CD4-positive, alpha-beta memory T cell (primary cell): ENCODE data around the gene CDKAL1. TPM values are rescaled to one million over a fixed set of nuclear protein-coding genes. Genes with fewer than 3 reads are reported as not detected.

Source experiments
- CTCF ChIA-PET: fragments of 350-600 bp; sonication (Branson Sonifier 250); formaldehyde crosslinking; loops from one replicate; lab custom pipeline; 2021; ENCODE audit warnings: inconsistent platforms; ENCODE audit not compliant: partially characterized antibody; lab: Charles Lee
- POLR2A ChIA-PET: fragments of 350-600 bp; sonication (Branson Sonifier 250); formaldehyde crosslinking; loops from one replicate; lab custom pipeline; 2021; ENCODE audit not compliant: partially characterized antibody; lab: Charles Lee
- DNase-seq, 5 donors: peaks; one replicate each; pipeline versions ENCODE4 v3.0.0 to v3.0.0-alpha.2; 2020 to 2022; ENCODE audit warnings: mixed read lengths in 1 of 5
- H3K27ac ChIP-seq: one replicate; pipeline ENCODE4 v1.7.0; 2013; ENCODE audit warnings: low read depth, low read length
- H3K27me3 ChIP-seq: 2 replicates; pipeline ENCODE4 v1.7.0; 2013; ENCODE audit warnings: mild to moderate bottlenecking, low read length, moderate library complexity; ENCODE audit not compliant: insufficient read depth
- H3K36me3 ChIP-seq: 2 replicates; pipeline ENCODE4 v1.7.0; 2013; ENCODE audit warnings: mild to moderate bottlenecking, low read length, moderate library complexity; ENCODE audit not compliant: insufficient read depth
- H3K4me1 ChIP-seq: 2 replicates; pipeline ENCODE4 v1.7.0; 2013; ENCODE audit warnings: mild to moderate bottlenecking, low read length, moderate library complexity; ENCODE audit not compliant: insufficient read depth
- H3K4me3 ChIP-seq, 2 donors: one replicate each; pipeline ENCODE4 v1.7.0; 2013; ENCODE audit warnings: low read length in 2 of 2, mild to moderate bottlenecking in 1 of 2
- H3K9me3 ChIP-seq, 2 donors: one replicate each; pipeline ENCODE4 v1.7.0; 2013; ENCODE audit warnings: low read length in 2 of 2, control low read depth in 1 of 2; ENCODE audit not compliant: control insufficient read depth in 1 of 2
- H3K27ac Mint-ChIP-seq, 7 donors: one replicate each; pipeline ENCODE4 v1.8.0; 2020 to 2021; ENCODE audit warnings: mixed read lengths in 7 of 7, mild to moderate bottlenecking in 6 of 7, inconsistent platforms in 3 of 7, moderate library complexity in 3 of 7
- H3K27me3 Mint-ChIP-seq, 2 donors: one replicate each; pipeline ENCODE4 v1.8.0; 2020 to 2021; ENCODE audit warnings: mixed read lengths in 2 of 2
- H3K36me3 Mint-ChIP-seq, 2 donors: one replicate each; pipeline ENCODE4 v1.8.0; 2020 to 2021; ENCODE audit warnings: mixed read lengths in 2 of 2, inconsistent platforms in 1 of 2, mild to moderate bottlenecking in 1 of 2
- H3K4me1 Mint-ChIP-seq, 4 donors: one replicate each; pipeline ENCODE4 v1.8.0; 2020 to 2021; ENCODE audit warnings: mixed read lengths in 4 of 4, mild to moderate bottlenecking in 1 of 4
- H3K4me3 Mint-ChIP-seq, 8 donors: one replicate each; pipeline ENCODE4 v1.8.0; 2020 to 2021; ENCODE audit warnings: mixed read lengths in 8 of 8, mild to moderate bottlenecking in 7 of 8, moderate library complexity in 6 of 8, inconsistent platforms in 3 of 8
- H3K9me3 Mint-ChIP-seq, 8 donors: one replicate each; pipeline ENCODE4 v1.8.0; 2020 to 2021; ENCODE audit warnings: mixed read lengths in 8 of 8, mild to moderate bottlenecking in 5 of 8, inconsistent platforms in 3 of 8, moderate library complexity in 1 of 8
- intact Hi-C: fragments of 100-400 bp; cut with micrococcal nuclease; formaldehyde crosslinking; loops from one replicate; pipeline ENCODE4 v1.15.1; 2023
- polyA plus RNA-seq, 2 donors: library from polyadenylated mRNA; unstranded; fragments of 300-500 nt; fragmentation: Illumina TruSeq; gene quantifications; one replicate each; pipeline ENCODE4 v1.2.3, GENCODE V29; 2021
- total RNA-seq, 2 experiments: library from RNA; stranded (reverse); gene quantifications; one replicate each; pipeline ENCODE4 v1.2.3, GENCODE V29; 2021

Gene CDKAL1
- total and polyA plus RNA-seq, 4 experiments from 2014 or later = 22.3 to 41.8 (median 26.8) TPM

DNA sequence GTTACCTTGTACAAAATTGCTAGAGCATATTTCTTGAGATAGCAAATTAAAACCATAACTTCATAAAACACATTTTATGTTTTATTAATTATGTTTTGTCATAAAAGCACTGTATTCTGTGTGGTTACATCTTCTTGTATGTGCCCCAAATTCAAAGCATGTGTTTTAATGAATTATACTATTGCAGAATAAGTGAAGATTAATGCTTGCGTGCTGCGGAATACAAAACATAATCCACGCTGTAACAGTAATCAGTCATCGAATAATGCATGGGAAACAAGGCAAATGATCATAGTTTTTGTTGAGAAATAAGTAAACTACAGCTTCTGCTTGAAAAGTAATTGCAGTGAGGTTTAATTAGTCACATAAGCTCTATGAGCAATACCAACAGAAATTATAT is 600.1 kb downstream of the CDKAL1 start:
- intact Hi-C loops = no loop called here
- no peaks in the 10 kb centered on the region for H3K9me3 Mint-ChIP-seq
- Histone ChIP-seq H3K36me3 (no peaks in the 10 kb centered on the region), H3K4me1 (no peaks in the 10 kb centered on the region), H3K27ac (no peak overlapping the region), H3K4me3 (no peak overlapping the region), H3K9me3 (no peaks in the 10 kb centered on the region), H3K27me3 (no peaks in the 10 kb centered on the region)
- ChIA-PET POLR2A (no interaction called here), CTCF (no interaction called here)
- no peaks in the 10 kb centered on the region for H3K27me3 Mint-ChIP-seq
- H3K27ac Mint-ChIP-seq = no peak overlapping the region
- no peaks in the 10 kb centered on the region for H3K4me1 Mint-ChIP-seq
- H3K36me3 Mint-ChIP-seq = peaks cover 2 to 24% of the 10 kb centered on the region in 2 donors
- no peak overlapping the region for H3K4me3 Mint-ChIP-seq
- no peak for DNase-seq

DNA sequence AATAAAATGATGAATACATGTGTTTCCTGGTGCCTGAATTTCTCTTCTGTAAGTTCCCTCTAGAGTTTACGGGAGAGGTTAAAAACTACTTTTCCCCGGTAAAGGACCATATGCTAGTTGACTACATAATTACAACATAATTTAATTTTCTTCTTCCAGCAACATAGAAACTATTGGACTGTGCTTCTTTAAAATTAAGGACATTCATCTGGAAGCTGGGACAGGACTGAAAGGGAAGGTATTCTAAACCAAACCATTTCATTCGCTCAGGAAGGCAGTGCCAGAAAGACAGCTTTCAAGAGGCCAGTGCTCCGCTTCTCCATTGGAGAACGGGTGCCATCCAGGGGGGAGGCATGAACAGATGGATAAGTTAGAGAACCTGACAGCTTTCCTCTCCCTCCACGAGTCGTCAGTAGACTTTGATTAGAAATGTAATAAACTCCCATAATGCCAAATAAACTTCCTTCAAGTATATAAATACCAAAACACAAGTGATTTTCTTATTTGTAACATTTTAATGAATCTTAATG is 601.3 kb downstream of the CDKAL1 start:
- H3K4me1 ChIP-seq = no peaks in the 10 kb centered on the region
- peaks cover 12 to 33% of the 10 kb centered on the region in 2 donors for H3K36me3 Mint-ChIP-seq
- no peaks in the 10 kb centered on the region for H3K9me3 ChIP-seq
- no peaks in the 10 kb centered on the region for H3K27me3 Mint-ChIP-seq
- no peak overlapping the region for H3K27ac ChIP-seq
- no peak overlapping the region for H3K4me3 Mint-ChIP-seq
- POLR2A ChIA-PET = no interaction called here
- no peaks in the 10 kb centered on the region for H3K4me1 Mint-ChIP-seq
- no peak overlapping the region for H3K27ac Mint-ChIP-seq
- CTCF ChIA-PET = no interaction called here
- intact Hi-C loops = no loop called here
- H3K36me3 ChIP-seq = no peaks in the 10 kb centered on the region
- no peaks in the 10 kb centered on the region for H3K27me3 ChIP-seq
- no peak for DNase-seq
- H3K9me3 Mint-ChIP-seq = peaks cover 0 to under 1% (median 0%) of the 10 kb centered on the region in 8 donors
- H3K4me3 ChIP-seq = no peak overlapping the region

DNA sequence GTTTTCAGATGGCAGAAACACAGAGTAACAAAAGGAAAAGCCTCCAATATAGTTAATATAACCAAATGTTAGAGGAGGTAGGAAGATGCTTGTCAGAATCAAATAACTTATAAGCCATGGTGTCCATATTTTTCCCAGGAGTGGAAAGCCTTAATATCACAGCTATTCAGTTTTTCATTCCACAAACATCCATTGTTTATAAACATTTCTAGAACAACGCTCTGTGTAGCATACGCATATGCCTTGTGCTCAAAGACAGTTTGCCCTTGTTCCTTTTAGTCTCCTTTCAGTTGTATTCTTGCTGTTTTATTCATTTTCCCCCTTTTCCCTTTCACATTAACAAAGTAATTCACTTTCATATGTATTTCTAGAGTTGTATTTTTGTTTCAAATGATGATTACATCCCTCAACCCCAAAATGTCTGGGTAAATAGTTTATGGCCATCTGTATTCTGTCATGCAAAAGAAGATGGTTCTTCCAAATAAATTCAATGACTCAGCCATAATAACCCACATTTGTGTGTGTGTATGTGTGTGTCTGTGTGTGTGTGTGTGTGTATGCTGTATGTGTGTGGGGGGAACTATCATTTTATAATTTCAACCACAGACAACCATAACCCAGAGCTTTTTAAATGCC is 603.6 kb downstream of the CDKAL1 start:
- H3K27me3 ChIP-seq = no peaks in the 10 kb centered on the region
- no peak overlapping the region for H3K27ac ChIP-seq
- peaks cover 0 to 2% (median 0%) of the 10 kb centered on the region in 8 donors for H3K9me3 Mint-ChIP-seq
- intact Hi-C loops = no loop called here
- no peak for DNase-seq
- no peak overlapping the region for H3K4me3 Mint-ChIP-seq
- POLR2A ChIA-PET = no interaction called here
- peaks cover 22 to 42% of the 10 kb centered on the region in 2 donors for H3K36me3 Mint-ChIP-seq
- no peak overlapping the region for H3K27ac Mint-ChIP-seq
- CTCF ChIA-PET = interaction anchor here (0.6 kb wide), 1 partner anchor 24 kb away, joined by 3 read pairs; no protein-coding TSS in a partner anchor
- H3K9me3 ChIP-seq = no peaks in the 10 kb centered on the region
- H3K4me1 Mint-ChIP-seq = no peaks in the 10 kb centered on the region
- H3K27me3 Mint-ChIP-seq = no peaks in the 10 kb centered on the region
- no peaks in the 10 kb centered on the region for H3K36me3 ChIP-seq
- H3K4me1 ChIP-seq = no peaks in the 10 kb centered on the region
- no peak overlapping the region for H3K4me3 ChIP-seq

DNA sequence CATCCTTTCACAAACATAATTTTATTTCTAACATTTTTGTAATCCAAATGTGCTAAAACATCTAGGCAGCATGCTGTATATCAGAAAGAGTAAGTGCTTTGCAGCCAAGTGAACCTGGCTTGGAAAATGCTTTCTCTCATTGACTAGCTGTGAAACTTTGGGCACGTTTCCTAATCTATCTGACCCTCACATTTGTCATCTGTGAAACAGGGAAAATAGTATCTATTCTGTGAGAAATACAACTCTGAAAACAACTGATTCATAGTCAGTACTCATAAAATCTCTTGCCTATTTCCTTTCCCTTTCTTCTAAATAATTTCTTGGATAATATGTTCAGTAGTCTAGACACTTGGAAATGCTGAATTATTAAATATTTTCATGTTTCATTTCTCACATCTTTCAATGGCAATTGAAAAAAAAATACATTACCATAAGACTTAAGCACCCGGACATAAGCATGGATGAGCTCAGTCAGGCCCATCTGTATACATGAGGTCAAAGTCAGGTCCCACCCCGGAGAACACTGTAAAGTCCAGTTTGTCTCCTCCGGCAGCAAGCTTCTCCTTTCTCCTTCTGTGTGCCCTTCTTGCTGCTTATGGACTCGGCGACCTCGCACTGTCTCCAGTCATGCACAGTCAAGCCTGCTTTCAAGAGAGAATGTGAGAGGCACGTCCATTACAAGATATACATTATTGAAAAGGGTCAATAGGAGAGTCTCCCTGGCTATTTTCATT is 604.2 kb downstream of the CDKAL1 start:
- Histone ChIP-seq H3K4me1 (no peaks in the 10 kb centered on the region), H3K27me3 (no peaks in the 10 kb centered on the region), H3K36me3 (no peaks in the 10 kb centered on the region), H3K27ac (no peak overlapping the region), H3K9me3 (no peaks in the 10 kb centered on the region), H3K4me3 (no peak overlapping the region)
- Mint-ChIP-seq H3K27ac (no peak overlapping the region), H3K9me3 (peaks cover 0 to 2% (median 0%) of the 10 kb centered on the region in 8 donors), H3K4me1 (no peaks in the 10 kb centered on the region), H3K4me3 (no peak overlapping the region), H3K36me3 (peaks cover 22 to 46% of the 10 kb centered on the region in 2 donors), H3K27me3 (no peaks in the 10 kb centered on the region)
- CTCF ChIA-PET = no interaction called here
- no peak for DNase-seq
- intact Hi-C loops = no loop called here
- POLR2A ChIA-PET = no interaction called here

DNA sequence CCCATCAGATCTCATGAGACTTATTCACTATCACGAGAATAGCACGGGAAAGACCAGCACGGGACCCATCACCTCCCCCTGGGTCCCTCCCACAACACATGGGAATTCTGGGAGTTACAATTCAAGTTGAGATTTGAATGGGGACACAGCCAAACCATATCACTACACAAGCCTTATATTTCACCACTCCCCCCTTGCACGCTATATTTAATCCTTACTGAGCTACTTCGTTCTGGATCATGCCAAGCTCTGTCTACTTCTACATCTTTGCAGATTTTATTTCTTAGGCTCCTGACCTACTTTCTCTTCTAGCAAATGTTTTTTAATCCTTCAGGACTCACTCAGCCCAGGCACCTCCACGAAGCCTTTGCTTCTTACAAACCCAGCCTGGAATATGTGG is 606.7 kb downstream of the CDKAL1 start:
- H3K27ac ChIP-seq = no peak overlapping the region
- Mint-ChIP-seq H3K9me3 (peaks cover 0 to 2% (median 0%) of the 10 kb centered on the region in 8 donors), H3K4me1 (no peaks in the 10 kb centered on the region), H3K4me3 (no peak overlapping the region), H3K27me3 (no peaks in the 10 kb centered on the region), H3K27ac (no peak overlapping the region), H3K36me3 (peaks cover 23 to 51% of the 10 kb centered on the region in 2 donors)
- POLR2A ChIA-PET = no interaction called here
- H3K4me3 ChIP-seq = no peak overlapping the region
- H3K4me1 ChIP-seq = no peaks in the 10 kb centered on the region
- H3K36me3 ChIP-seq = no peaks in the 10 kb centered on the region
- no peaks in the 10 kb centered on the region for H3K9me3 ChIP-seq
- no peak for DNase-seq
- CTCF ChIA-PET = no interaction called here
- H3K27me3 ChIP-seq = no peaks in the 10 kb centered on the region
- intact Hi-C loops = no loop called here

DNA sequence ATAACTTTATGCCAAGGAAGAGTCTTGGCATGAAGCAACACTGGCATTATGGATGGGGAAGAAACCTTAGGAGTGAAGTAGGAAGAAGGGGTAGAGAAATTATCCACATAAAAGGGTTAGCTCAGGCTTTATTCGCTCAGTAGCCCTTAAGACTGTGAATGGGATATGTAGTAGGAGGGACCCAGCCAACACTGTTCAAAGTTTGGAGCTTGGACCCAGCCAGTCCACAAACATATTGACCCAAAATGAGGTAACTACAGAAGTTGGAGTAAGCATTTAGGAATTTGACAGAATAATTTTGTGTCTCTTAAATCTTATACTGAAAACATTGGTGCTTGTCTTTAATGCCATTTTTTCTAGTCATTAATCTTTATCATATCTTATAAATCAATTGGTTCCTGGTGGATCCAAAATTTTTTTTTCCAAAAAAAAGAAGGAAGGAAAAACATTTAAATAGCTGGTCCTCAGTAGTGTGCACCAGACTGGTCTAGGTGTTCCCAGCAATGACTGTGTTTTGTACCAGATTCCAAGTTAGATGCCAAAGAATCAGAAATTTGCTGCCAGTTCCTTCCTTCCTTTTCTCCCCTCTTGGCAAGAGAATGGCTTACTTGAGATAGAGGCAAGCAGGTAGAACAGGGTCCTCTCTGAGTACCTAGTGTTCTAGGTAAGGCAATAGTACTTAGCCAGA is 607.5 kb downstream of the CDKAL1 start:
- H3K27ac Mint-ChIP-seq = no peak overlapping the region
- peaks cover 23 to 50% of the 10 kb centered on the region in 2 donors for H3K36me3 Mint-ChIP-seq
- no peak for DNase-seq
- no peaks in the 10 kb centered on the region for H3K27me3 Mint-ChIP-seq
- no peak overlapping the region for H3K4me3 Mint-ChIP-seq
- H3K9me3 Mint-ChIP-seq = peaks cover 0 to 2% (median 0%) of the 10 kb centered on the region in 8 donors
- H3K4me3 ChIP-seq = no peak overlapping the region
- H3K9me3 ChIP-seq = no peaks in the 10 kb centered on the region
- H3K4me1 Mint-ChIP-seq = no peaks in the 10 kb centered on the region
- no peaks in the 10 kb centered on the region for H3K36me3 ChIP-seq
- no peaks in the 10 kb centered on the region for H3K27me3 ChIP-seq
- H3K4me1 ChIP-seq = no peaks in the 10 kb centered on the region
- POLR2A ChIA-PET = no interaction called here
- CTCF ChIA-PET = interaction anchor here (0.7 kb wide), 1 partner anchor 123 kb away, joined by 4 read pairs; no protein-coding TSS in a partner anchor
- no peak overlapping the region for H3K27ac ChIP-seq
- intact Hi-C loops = no loop called here

DNA sequence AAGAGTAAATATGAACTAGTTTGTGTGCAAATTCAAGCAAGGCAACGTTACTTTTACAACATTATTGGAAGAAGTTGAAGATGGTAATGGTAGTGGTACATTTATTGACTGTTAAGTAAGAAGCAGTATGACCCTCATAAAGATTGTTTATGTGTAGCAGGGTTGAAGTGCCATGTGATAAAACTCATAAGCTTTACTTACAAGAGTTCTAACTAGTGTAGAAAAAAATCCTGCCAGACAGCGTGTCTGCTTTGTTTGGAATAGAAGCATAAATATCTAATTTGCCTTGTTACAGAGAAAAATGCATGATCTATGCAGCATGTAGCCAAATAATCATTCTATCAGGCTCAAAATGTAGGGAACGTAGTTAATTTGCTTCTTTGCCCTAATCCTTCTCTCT is 608.5 kb downstream of the CDKAL1 start:
- no peak overlapping the region for H3K27ac Mint-ChIP-seq
- no peaks in the 10 kb centered on the region for H3K27me3 Mint-ChIP-seq
- ChIA-PET POLR2A (no interaction called here), CTCF (interaction anchor here (0.7 kb wide), 1 partner anchor 124 kb away, joined by 4 read pairs; no protein-coding TSS in a partner anchor)
- no peak overlapping the region for H3K4me3 Mint-ChIP-seq
- H3K4me1 Mint-ChIP-seq = no peaks in the 10 kb centered on the region
- H3K9me3 Mint-ChIP-seq = peaks cover 0 to 2% (median 0%) of the 10 kb centered on the region in 8 donors
- H3K27ac ChIP-seq = no peak overlapping the region
- peaks cover 23 to 47% of the 10 kb centered on the region in 2 donors for H3K36me3 Mint-ChIP-seq
- intact Hi-C loops = no loop called here
- no peaks in the 10 kb centered on the region for H3K9me3 ChIP-seq
- no peak overlapping the region for H3K4me3 ChIP-seq
- DNase-seq = no peak
- no peaks in the 10 kb centered on the region for H3K4me1 ChIP-seq
- H3K36me3 ChIP-seq = no peaks in the 10 kb centered on the region
- no peaks in the 10 kb centered on the region for H3K27me3 ChIP-seq
